GM19240 (cell line): Measurements from ENCODE around the gene PLA1A.

Experiments used
- DNase-seq: peaks from one replicate; pipeline ENCODE4 v3.0.0; 2011; ENCODE audit warnings: low spot score; ENCODE audit not compliant: insufficient read length

Gene PLA1A

GRCh38 chr3:119608405-119609000, 10.8 kb downstream of the PLA1A start:
- no peak for DNase-seq

- DNase-seq = no peak
Observed at GRCh38 chr3:119609301-119609700, 11.6 kb downstream of the PLA1A start.

- no peak for DNase-seq
Observed at GRCh38 chr3:119611664-119612063, 14.0 kb downstream of the PLA1A start.

GRCh38 chr3:119613201-119613600, 15.5 kb downstream of the PLA1A start:
- DNase-seq = no peak

- DNase-seq = no peak
Observed at GRCh38 chr3:119613872-119614271, 16.2 kb downstream of the PLA1A start.

GRCh38 chr3:119616056-119616455, 18.4 kb downstream of the PLA1A start:
- DNase-seq = no peak

- no peak for DNase-seq
Observed at GRCh38 chr3:119619094-119619493, 21.4 kb downstream of the PLA1A start.

DNA sequence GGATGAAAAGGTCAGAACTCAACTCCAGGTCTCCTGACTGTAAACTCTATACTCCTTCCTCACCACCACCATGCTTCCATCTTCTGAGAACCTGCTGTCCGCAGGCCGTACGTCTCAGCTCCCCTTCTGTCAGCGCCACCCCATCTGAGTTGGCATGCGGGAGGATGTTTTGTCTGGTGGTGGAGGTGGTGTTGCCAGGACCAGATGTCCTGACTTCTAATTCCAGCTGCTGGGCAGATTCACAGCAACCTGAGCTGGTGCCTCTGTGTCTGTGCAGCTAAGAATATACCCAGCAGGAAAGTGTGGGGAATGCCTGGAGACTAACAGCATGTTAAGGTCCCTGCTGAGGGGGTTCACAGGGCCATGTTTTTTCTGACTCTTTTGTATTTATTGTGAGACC, 23.2 kb downstream of the PLA1A start:
- no peak for DNase-seq

DNA sequence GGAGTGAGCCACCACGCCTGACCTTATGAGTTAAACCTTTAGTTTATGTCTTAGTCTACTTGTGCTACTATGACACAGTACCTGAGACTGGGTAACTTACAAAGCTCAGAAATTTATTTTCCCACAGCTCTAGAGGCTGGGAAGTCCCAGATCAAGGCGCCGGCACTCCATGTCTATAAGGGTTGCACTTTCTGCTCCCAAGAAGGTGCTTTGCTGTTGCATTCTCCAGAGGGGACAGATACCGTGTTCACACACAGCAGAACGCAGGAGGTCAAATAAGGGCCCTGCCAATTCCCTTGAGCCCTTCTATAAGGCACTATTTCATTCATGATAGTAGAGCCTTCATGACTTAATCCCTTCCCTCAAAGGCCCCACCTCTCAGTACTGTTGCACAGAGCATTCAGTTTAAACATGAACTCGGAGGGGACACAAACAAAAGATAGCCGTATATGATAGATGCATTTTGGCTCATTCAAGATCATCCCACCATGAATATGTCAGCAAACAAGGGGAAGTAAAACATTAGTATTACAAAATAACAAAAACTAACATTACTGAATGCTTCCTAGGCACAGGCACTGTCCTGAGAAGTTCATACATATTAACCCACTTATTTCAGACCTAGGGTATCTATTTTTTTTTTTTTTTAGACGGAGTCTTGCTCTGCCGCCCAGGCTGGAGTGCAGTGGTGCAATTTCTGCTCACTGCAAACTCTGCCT, 26.5 kb downstream of the PLA1A start:
- DNase-seq = no peak

DNA sequence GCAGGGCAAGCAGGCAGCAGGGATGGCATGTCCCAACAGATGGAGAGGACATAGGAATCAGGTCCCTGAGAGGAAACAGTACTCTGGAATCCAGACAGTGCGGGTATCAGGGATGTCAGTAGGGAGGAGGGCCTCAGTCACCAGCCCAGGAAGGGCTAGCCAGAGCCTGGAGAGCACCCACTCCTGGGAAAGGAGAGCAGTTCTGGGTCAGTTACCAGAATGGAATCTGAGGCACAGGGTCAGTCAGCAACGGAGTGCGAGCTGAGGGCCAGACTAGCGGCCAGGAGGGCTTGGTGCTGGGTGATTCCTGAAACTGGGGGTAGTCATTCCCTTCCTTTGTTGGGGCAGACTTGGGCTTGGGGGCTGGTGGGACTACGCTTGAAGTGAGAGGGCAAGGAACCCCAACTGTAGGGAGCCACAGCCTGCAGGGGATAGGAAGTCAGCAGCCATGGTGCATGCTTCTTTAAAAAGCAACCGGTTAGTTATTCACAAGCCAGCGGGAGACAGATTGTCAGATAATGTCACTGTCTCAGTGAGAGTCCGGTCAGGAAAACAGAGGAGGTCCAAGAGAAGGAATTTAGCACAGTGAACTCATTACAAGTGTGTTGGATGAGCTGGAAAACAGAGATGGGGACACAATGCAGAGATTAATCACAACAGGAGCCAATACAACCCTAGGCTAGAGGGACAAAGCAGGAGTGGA, 27.9 kb downstream of the PLA1A start:
- no peak for DNase-seq

GRCh38 chr3:119626196-119626595, 28.5 kb downstream of the PLA1A start:
- no peak for DNase-seq

DNA sequence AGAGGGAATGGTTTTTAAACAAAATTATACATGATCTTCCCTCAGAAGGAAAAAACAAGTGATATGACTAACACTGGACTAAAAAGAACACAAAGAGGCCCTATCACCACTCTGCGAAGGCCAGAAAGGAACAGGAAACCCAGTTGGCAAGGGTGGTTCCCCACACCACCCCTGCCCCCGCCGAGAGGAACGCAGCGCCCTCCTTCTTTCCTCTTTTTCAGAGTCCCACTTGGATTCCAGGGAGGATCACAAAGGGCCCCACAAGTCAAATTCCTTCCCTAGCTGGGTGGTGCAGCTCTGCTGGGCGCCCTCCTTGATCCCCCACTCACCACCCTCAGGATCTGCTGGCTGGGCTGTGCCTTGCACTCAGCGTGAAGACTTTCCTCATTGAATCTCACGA, 29.8 kb downstream of the PLA1A start:
- DNase-seq = no peak

- DNase-seq = peak; percentile 18
Observed at GRCh38 chr3:119628390-119628789, 30.7 kb downstream of the PLA1A start.

- no peak for DNase-seq
Observed at GRCh38 chr3:119628816-119629445, 31.2 kb downstream of the PLA1A start.

DNA sequence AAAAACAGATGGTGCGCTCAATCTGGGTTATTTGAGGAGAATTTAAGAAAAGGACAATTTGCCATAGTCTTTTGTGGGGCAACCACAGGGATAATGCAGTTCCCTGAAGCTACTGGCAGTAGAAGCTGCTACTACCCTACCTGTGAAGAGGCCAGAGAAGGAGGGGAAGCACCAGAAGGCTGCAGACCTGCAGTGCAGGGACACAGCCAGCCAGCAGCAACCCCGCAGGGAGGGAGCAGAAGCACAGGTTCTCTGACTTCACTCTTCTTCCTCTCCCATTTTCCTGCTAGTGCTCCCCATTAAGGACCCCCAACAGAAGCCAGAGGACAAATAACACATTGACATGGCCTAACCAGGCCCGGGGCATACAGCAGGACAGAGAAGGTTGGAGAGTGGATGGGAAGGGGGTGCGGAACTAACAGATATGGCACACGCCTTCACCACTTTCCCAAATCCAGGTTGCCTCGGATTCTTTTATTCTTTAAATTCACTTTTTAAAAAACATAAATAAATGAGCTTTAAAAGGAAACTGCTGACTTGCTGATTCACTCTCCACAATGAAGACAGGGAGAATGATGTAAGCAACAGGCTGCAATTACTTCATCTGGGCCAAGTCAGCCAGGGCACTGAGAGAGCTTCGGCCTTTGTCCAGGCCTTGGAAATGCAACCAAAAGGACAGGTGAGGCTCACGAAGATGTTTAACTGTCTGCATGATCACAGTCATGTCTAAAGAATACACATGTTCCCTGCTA, 32.6 kb downstream of the PLA1A start:
- no peak for DNase-seq

- DNase-seq = no peak
Observed at GRCh38 chr3:119630880-119631329, 33.2 kb downstream of the PLA1A start.

DNA sequence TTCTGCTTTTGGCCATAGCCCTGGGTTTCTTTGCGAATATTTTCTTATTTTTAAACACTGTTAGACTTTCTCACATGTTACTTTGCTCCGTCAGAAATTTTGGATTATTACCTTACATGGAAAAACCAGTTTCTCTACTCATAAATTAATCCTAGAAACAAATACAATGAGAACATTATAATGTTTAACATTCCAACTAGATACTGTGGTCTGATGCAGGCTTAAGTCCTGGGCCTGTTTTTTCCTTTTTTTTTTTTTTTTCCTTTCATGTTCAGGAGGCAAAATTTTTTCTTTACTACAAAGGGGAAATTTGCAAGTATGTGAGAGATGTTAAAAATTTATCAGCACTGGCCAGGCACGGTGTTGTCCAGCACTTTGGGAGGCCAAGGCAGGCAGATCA, 33.8 kb downstream of the PLA1A start:
- DNase-seq = no peak

DNA sequence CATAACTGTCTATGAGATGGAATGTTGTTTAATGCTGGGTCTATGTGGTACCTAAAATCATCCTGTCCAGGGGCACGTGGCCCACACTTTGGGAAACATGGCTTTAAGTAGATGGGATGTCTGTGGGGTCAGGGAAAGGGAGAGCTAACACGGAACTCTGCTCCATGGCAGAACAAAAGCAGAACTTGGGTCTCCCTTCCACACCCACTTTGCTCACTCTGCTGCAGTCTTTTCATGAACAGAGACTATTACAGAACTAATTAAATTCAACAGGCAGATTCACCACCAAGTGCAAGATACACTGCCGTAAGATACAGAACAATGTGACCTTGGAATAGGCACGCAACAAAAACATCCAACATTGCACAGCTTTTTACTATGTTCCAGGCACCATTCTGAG, 34.5 kb downstream of the PLA1A start:
- no peak for DNase-seq

DNA sequence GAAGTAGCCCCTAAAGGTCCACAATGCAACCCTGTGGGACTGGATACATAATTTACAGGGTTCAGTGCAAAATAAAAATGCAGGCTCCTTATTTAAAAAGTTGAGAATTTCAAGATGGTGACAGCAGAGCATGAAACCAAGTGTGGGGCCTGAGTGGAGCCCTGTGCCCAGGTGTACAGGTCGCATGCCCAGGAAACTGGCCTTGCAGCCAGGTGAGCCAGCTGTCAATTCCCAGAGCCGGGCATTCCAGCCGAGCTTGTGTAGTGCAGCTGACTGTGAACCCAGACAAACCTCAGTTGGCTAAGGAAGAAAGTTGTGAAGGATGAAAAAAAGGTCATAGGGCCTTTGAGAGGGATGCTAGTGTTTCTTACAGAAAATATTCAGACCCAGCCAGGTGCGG, 35.1 kb downstream of the PLA1A start:
- DNase-seq = no peak

GRCh38 chr3:119635719-119636118, 38.0 kb downstream of the PLA1A start:
- no peak for DNase-seq

GRCh38 chr3:119636249-119636648, 38.6 kb downstream of the PLA1A start:
- no peak for DNase-seq
